Mesodermal cell (in vitro differentiated cells): ENCODE data around the gene FAM8A1.

Experiments used
- H3K27ac ChIP-seq: 2 replicates; pipeline ENCODE4 v1.7.0; 2013; ENCODE audit warnings: mild to moderate bottlenecking, low read depth, low read length, moderate library complexity; ENCODE audit not compliant: severe bottlenecking
- H3K36me3 ChIP-seq: 2 replicates; pipeline ENCODE4 v1.7.1; 2013; ENCODE audit warnings: mild to moderate bottlenecking, low read length, moderate library complexity; ENCODE audit not compliant: control insufficient read depth, insufficient read depth
- H3K4me1 ChIP-seq: one replicate; pipeline ENCODE4 v1.7.1; 2013; ENCODE audit warnings: mild to moderate bottlenecking, low read length; ENCODE audit not compliant: insufficient read depth, control insufficient read depth, poor library complexity, severe bottlenecking
- H3K4me3 ChIP-seq: 2 replicates; pipeline ENCODE4 v1.7.0; 2013; ENCODE audit warnings: low read length, control low read depth, mild to moderate bottlenecking; ENCODE audit not compliant: insufficient read depth, poor library complexity, severe bottlenecking; ENCODE audit errors: extremely low read depth
- H3K9me3 ChIP-seq: 2 replicates; pipeline ENCODE4 v1.7.1; 2013; ENCODE audit warnings: mild to moderate bottlenecking, low read length, moderate library complexity; ENCODE audit not compliant: control insufficient read depth
- WGBS, 2 experiments: methylation state at CpG; one replicate each; pipeline ENCODE4 v1.1.5; 2013; ENCODE audit warnings: missing lambda C conversion rate in 2 of 2; ENCODE audit not compliant: insufficient coverage in 2 of 2; 5-methylcytosine and 5-hydroxymethylcytosine counted together

Gene FAM8A1

DNA sequence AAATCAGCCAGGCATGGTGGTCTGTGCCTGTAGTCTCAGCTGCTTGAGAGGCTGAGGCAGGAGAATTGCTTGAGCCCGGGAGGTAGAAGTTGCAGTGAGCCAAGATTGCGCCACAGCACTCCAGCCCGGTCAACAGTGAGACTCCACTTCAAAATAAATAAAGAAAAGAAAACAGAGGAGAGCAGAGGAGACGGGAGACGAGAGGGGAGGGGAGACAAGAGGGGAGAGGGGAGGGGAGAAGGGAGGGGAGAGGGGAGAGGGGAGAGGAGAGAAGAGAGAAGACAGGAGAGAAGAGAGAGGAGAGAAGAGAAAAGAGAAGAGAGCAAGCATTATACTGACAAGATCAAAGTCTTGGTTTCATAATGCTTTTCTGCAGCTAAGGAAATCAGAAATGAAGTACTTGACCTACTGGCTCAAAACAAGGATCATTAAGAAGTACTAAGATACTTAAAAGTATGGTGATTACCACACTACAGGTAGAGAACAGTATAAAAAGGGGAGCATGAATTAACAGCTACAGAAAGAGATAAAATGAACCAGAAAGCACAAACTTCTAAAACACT is 30.5 kb downstream of the FAM8A1 start:
- WGBS, 2 experiments, result 100% methylated on average over 1 of the region's 5 CpGs; no CpG with 5 or more reads in 1 of the 2 experiments
- Histone ChIP-seq H3K36me3 (peaks cover 85% of the 10 kb centered on the region), H3K9me3 (no peaks in the 10 kb centered on the region), H3K4me1 (no peaks in the 10 kb centered on the region), H3K27ac (no peak overlapping the region), H3K4me3 (no peak overlapping the region)

- H3K27ac ChIP-seq, result no peak overlapping the region
- peaks cover 84% of the 10 kb centered on the region for H3K36me3 ChIP-seq
- H3K9me3 ChIP-seq, result no peaks in the 10 kb centered on the region
- no CpG with 5 or more reads among the region's 1 CpG for WGBS, 2 experiments
- no peaks in the 10 kb centered on the region for H3K4me1 ChIP-seq
- no peak overlapping the region for H3K4me3 ChIP-seq
These were observed 32.8 kb downstream of the FAM8A1 start for GRCh38 chr6:17632934-17633333.

DNA sequence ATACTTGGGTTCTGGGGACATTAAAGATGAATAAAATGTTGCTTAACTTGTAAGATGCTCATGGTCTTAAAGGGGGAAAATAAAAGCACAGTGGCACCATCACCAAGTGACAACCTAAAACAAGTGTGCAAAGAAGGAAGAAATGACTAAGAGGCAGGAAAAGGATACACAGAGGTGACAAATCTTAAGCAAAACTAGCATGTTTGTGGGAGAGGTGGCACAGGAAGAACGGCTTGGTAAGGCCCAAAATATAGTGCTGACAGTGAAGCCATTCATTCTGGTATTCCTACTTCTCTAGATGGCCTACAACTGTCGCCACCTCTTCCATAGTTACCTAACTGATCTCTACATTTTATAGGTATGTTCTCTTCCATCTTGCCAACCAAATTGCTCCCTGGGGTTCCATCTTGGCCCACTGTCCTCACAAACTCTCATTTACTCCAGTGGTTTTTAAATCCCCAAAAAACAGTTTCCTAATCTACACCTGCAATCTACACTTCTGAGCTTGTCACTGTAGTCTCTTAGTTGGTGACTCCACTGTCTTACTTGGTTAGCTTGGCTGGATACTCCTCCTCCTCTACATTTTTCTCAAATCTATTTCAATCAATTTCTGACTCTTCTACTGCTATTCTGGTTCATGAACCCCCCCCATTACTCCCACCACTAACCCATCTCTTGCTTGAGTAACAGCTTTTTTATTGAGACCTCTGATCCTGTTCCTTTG is 33.5 kb downstream of the FAM8A1 start:
- Histone ChIP-seq H3K4me3 (no peak overlapping the region), H3K9me3 (no peaks in the 10 kb centered on the region), H3K4me1 (no peaks in the 10 kb centered on the region), H3K27ac (no peak overlapping the region), H3K36me3 (peaks cover 84% of the 10 kb centered on the region)
- WGBS, 2 experiments, result 93 to 100% methylated on average over 1 to 2 of the region's 2 CpGs

- no peaks in the 10 kb centered on the region for H3K9me3 ChIP-seq
- no peak overlapping the region for H3K27ac ChIP-seq
- WGBS, 2 experiments, result 93 to 97% methylated on average over 2 to 3 of the region's 4 CpGs
- no peak overlapping the region for H3K4me3 ChIP-seq
- no peaks in the 10 kb centered on the region for H3K4me1 ChIP-seq
- H3K36me3 ChIP-seq, result peaks cover 82% of the 10 kb centered on the region
These were observed 35.5 kb downstream of the FAM8A1 start for GRCh38 chr6:17635568-17635967.

DNA sequence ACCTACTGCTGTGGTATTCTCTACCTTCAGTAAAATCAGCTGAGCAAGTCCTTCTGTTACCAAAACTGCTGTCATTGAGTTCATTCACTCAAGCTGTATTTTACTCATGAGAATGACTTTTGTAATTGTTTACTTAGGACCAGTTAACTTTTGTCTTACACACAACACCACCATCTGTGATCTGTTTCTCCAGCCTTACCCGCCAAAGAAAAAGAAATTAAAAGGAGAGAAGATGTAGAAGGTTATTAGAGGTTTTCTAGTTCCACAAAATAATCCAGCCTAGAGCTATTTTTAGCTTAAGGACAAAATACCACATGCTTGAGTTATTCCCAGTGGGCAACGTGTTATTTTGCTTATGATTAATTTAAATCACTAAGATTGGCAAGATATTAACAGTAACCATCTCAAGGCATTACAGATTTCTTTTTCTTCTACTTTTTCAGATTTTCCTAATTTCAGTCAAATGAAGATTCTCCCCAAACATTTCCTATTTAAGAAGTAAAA is 38.2 kb downstream of the FAM8A1 start:
- H3K9me3 ChIP-seq, result no peaks in the 10 kb centered on the region
- no CpG with 5 or more reads among the region's 2 CpGs for WGBS, 2 experiments
- no peak overlapping the region for H3K4me3 ChIP-seq
- H3K27ac ChIP-seq, result no peak overlapping the region
- no peaks in the 10 kb centered on the region for H3K4me1 ChIP-seq
- peaks cover 82% of the 10 kb centered on the region for H3K36me3 ChIP-seq

DNA sequence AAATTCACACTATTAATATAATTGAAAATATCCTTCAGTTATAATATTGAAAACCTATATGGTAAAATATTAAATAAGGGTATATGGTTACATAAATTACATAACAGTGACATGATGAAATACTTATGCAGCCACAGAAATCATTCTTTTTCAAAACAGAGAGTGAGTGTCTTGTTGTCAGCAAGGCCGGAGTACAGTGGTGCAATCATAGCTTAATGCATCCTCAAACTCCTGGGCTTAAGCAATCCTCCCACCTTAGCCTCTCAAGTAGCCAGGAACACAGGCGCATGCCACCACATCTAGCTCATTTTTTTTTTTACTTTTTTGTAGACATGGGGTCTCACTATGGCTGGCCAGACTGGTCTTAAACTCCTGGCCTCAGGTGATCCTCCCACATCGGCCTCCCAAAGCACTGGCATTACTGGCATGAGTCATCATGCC is 40.4 kb downstream of the FAM8A1 start:
- WGBS, 2 experiments, result 96 to 100% methylated on average over 2 to 3 of the region's 3 CpGs
- Histone ChIP-seq H3K4me1 (no peaks in the 10 kb centered on the region), H3K36me3 (peaks cover 84% of the 10 kb centered on the region), H3K27ac (no peak overlapping the region), H3K9me3 (no peaks in the 10 kb centered on the region), H3K4me3 (no peak overlapping the region)

GRCh38 chr6:17648745-17649144 is 48.6 kb downstream of the FAM8A1 start:
- Histone ChIP-seq H3K9me3 (no peaks in the 10 kb centered on the region), H3K4me3 (no peak overlapping the region), H3K4me1 (no peaks in the 10 kb centered on the region), H3K27ac (no peak overlapping the region), H3K36me3 (peaks cover 82% of the 10 kb centered on the region)
- WGBS, 2 experiments, result 85 to 100% methylated on average over 2 to 3 of the region's 3 CpGs

DNA sequence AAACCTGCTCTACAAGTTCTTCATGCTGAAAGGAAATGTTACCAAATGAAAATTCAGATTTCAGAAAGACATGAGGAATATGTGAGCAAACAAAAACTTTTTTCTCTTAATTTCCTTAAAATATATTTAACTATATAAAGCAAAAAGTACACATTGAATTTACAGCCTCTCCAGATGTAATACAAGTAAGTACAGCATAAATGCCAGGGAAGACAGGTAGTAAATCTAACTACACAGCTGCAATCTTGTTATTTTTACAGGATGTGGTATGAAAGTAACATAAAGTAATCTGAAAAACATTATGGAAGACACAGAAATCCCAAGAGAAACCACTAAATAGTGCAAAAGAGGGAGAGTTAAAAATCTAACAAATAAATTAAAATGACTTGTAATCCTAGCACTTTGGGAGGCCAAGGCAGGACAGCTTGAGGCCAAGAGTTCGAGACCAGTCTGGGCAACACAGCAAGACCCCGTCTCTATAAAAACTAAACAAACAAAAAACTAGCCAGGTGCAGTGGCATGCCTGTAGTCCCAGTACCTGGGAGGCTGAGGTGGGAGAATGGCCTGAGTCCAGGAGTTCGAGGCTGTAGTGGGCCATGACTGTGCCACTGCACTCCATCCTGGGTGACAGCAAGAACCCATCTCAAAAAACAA is 50.7 kb downstream of the FAM8A1 start:
- 100% methylated on average over 1 of the region's 3 CpGs; no CpG with 5 or more reads in 1 of the 2 experiments for WGBS, 2 experiments
- no peak overlapping the region for H3K27ac ChIP-seq
- H3K36me3 ChIP-seq, result peaks cover 74% of the 10 kb centered on the region
- no peak overlapping the region for H3K4me3 ChIP-seq
- no peaks in the 10 kb centered on the region for H3K9me3 ChIP-seq
- no peaks in the 10 kb centered on the region for H3K4me1 ChIP-seq

GRCh38 chr6:17653198-17653882 is 53.2 kb downstream of the FAM8A1 start:
- Histone ChIP-seq H3K4me1 (no peaks in the 10 kb centered on the region), H3K4me3 (no peak overlapping the region), H3K9me3 (no peaks in the 10 kb centered on the region), H3K36me3 (peaks cover 70% of the 10 kb centered on the region), H3K27ac (no peak overlapping the region)
- WGBS, 2 experiments, result 100% methylated on average over 1 to 4 of the region's 5 CpGs

GRCh38 chr6:17656092-17656491 is 56.0 kb downstream of the FAM8A1 start:
- Histone ChIP-seq H3K9me3 (no peaks in the 10 kb centered on the region), H3K4me1 (no peaks in the 10 kb centered on the region), H3K4me3 (no peak overlapping the region), H3K27ac (no peak overlapping the region), H3K36me3 (peaks cover 71% of the 10 kb centered on the region)
- no CpG with 5 or more reads among the region's 1 CpG for WGBS, 2 experiments
